Nucleus accumbens (tissue), 56 donors: ENCODE data around the gene NMS.
"Not testable (repeated sequence)": the region's sequence is repeated elsewhere in the genome, so short reads cannot be mapped to it uniquely, and the experiment has no call there.

Source experiments
- DNase-seq, 56 donors: peaks; one replicate each; lab custom pipeline; 2025; lab: John Stamatoyannopoulos, UW

Gene NMS

DNA sequence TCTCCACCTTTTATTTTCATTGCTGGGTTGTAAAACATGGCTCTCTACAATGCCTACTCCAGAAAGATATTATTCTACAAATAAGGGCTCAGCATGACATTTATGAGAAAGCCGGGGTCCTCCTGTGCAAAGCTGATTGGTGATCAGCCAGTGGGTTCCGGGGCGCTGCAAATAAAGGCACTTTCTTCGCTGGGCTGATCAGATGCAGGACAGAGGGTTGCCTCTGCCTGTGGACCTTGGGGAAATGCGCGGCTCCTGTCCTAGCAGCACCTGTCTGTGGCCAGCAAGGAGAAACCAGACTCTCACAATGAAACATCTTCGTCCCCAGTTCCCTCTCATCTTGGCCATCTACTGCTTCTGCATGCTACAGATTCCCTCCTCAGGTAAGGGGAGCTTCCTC is at the start of gene NMS:
NMS (plus strand) TSS at position 301 of the 400 bp plus-strand sequence; CDS start at position 308, 7 bp downstream.
- no peak for DNase-seq

GRCh38 chr2:100422320-100423055 is 47.8 kb upstream of the NMS start:
- peak in 11 of 56 donors; percentile 10 to 50 (median 22) for DNase-seq

DNA sequence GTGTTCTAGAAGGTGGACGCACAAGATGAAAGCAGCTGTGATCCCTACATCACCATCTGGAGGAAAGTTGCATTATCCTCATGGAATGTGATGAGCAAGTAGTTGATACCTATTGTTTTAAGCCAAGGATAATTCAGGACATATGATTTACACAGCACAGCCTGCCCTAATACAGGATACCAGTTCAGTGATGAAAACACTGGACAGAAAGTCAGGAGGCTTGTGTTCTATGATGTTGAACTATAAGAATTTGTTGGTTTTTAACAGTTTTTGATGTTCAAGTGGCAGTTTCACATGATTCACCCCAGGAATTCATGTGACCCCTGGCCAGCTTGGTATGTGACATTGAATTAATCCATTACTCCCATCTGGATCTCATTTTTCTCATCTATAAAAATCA is 46.7 kb upstream of the NMS start:
- DNase-seq, result no peak

DNA sequence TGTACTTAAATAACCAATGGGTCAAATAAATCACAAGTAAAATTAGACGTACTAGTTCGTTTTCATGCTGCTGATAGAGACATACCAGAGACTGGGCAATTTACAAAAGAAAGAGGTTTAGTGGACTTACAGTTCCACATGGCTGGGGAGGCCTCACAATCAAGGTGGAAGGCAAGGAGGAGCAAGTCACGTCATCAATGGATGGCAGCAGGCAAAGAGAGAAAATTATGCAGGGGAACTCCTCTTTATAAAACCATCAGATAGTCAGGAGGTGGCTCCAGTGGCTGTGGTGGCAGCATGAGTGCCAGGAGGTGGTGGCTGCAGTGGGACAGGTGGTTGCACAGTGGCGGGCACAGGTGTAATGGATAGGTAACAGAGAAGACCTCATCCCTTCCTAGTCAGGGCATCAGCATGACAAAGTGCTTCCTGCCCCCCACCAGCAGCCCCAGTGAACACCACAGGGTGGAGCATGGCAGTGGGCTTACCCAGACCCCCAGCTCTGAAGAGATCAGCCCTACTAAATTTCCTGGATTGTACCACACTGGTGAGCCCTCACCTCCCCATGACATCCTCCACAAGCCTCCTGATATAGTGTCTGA is 45.9 kb upstream of the NMS start:
- no peak for DNase-seq

GRCh38 chr2:100425107-100425506 is 45.2 kb upstream of the NMS start:
- DNase-seq, result no peak

DNA sequence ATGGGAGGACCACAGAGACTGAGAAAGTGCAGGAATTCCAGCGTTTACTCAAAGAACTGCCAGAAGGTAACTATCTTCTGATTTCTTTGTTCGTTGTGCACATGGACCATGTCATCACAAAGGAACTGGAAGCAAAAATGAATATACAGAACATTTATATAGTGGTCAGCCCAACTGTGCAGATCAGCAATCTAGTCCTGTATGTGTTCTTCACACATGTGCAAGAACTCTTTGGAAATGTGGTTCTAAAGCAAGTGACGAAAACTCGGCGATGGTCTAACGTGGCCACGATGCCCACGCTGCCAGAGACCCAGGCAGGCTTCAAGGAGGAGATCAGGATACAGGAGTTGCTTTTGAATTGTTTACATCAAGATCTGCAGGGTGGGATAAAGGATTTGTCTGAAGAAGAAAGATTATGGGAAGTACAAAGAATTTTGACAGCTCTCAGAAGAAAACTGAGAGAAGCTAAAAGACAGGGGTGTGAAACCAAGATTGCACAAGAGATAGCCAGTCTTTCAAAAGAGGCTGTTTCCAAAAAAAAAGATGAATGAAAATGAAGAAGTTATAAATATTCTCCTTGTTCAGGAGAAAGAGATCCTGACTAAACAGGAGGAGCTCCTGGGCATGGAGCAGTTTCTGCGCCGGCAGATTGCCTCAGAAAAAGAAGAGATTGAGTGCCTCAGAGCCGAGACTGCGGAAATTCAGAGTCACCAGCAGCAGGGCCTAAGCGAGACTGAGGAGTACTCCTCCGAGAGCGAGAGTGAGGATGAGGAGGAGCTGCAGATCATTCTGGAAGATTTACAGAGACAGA is 44.5 kb upstream of the NMS start:
- DNase-seq, result no peak

- DNase-seq, result no peak
Measured at GRCh38 chr2:100426384-100426720, 43.9 kb upstream of the NMS start.

DNA sequence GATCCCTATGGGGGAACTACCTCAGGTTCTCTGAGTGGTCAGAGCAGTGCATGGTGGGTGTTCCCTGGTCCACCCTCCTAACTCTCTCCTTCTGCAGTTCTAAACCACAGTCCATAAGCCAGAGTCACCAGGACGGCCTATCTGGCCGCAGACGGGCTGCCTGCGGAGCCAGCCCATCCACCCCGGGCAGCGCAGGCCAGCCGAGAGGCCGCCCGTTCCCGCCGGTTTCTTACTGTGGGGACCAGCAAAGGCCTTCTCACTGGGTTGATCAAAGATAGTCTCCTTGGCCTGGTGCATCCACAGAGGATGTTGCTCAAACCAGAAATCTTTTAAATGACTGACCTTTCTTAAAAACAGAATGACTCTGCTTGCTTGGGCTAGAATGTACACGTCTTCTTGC is 43.2 kb upstream of the NMS start:
- no peak for DNase-seq

DNA sequence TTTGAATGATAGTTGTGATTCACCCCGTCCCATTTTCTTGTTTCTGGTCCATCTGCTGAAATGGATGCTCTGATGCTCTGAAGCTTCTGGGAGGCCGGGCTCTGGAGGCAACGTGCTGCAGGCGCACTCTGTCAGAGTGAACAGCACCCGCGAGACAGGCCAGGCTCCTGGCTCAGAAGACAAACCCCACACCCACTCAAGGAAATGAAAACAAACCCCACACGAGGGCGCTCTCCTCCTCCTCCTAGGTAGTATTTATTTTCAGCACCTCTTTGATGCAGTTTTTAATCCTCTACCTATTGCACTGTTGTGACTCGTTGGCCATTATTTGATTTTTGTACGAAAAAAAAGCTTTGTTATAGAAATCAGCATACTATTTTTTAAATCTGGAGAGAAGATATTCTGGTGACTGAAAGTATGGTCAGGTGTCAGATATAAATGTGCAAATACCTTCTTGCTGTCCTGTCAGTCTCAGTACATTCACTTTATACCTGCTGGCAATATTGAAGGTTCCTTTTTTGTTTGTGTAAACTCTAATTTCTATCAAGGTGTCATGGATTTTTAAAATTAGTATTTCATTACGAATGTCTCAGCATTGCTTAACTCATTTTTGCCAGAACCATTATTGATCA is 42.5 kb upstream of the NMS start:
- DNase-seq, result peak in 44 of 56 donors; percentile 14 to 86 (median 46)

DNA sequence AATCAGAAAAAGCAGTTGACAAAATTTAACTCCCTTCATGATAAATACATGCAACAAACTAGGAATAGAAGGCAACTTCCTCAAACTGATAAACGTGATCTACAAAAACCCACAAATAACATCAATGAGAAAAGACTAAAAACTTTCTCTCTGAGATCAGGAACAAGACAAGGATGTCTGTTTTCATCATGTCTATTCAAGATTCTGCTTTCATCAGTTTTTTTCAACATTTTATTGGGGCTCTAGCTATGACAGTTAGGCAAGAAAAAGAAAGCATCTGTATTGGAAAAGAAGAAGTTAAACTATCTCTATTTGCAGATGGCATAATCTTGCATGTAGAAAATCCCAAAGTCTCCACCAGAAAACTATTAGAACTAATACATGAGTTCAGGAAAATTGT is 40.6 kb upstream of the NMS start:
- DNase-seq, result no peak

GRCh38 chr2:100437751-100438150 is 32.5 kb upstream of the NMS start:
- no peak for DNase-seq

- no peak for DNase-seq
Measured at GRCh38 chr2:100446696-100447095, 23.6 kb upstream of the NMS start.

GRCh38 chr2:100451092-100451491 is 19.2 kb upstream of the NMS start:
- no peak for DNase-seq

- DNase-seq, result no peak
Measured at GRCh38 chr2:100451734-100452133, 18.5 kb upstream of the NMS start.

DNA sequence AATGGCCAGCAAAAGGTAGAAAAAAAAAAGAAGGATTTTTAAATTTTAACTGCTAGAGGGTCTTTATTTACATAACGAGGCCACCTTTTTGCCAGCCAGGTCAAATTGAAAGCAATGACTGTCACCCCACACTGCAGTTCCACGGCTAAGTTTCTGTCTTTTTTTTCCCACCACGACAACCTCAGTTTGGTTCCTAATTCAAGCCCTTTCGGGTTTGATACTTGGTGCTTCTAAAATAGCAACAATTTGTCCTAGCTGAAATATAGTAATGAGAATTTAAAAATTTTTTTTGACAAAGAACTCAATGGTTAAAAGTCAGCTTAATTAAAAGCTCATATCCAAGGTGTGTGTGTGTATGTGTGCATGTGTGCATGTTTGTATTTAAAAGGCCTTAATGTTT is 16.4 kb upstream of the NMS start:
- DNase-seq, result no peak

DNA sequence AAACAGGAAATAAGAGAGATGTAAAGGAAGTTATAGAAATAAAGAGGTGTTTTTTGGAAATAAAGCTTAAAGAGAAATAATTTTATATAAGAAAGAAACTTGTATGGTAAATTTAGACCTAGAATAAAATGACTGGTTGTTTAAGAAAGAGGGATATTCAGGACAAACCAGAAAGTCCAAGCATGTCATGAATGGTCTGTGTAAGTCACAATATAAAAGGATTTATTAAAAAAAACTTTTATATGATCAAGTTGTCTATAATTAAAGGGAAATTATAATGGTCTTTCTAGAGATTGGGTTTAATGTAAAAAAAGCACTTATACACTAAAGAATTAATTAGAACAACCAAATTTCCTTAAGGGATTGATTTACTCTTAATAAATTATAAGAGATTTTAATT is 13.9 kb upstream of the NMS start:
- not testable (repeated sequence) for DNase-seq

GRCh38 chr2:100460904-100461530 is 9.3 kb upstream of the NMS start:
- no peak for DNase-seq

DNA sequence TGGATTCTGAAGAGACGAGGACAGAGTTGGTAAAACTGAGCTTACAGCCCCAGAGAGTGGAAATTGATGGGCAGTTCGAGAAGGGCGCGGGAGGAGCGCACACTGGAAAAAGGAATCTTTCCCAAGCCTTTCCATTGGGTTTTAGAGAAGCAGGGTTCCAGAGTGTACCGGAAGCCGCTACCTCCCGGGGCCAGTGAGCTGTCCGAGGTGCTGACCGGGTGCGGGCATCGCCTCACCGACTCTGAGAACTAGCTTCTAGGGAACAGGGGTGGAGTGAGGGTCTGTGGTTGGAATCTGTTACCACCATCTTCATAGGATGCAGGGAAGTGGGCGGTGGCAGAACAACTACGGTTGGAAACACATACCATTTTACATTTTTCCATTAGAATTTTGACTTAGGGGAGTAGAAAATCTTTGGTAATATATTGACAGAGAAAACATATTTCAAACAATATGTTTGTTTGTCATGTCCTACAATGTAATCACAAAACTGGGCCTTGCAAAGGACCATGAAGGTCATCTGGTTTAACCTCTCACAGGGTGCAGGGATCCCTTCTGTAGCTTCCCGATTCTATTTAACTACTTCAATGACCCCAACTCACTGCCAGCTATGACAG is 724 bp downstream of the NMS start:
- peak in 3 of 56 donors; percentile 2 to 6 (median 4) for DNase-seq

GRCh38 chr2:100476606-100477005 is 6.3 kb downstream of the NMS start:
- no peak for DNase-seq

- DNase-seq, result peak in 7 of 56 donors; percentile 2 to 18 (median 4)
Measured at GRCh38 chr2:100482741-100483140, 12.5 kb downstream of the NMS start.
